Measurements from ENCODE around the gene STIMATE. TPM values are rescaled to one million over a fixed set of nuclear protein-coding genes. Genes with fewer than 3 reads are reported as not detected.

STIMATE gene
- total and polyA plus RNA-seq, 10 of the 15 experiments (the other 5 are each of a cell fraction or from before 2014, with no cell fraction given): 0.24 to 24.1 (median 15.4) TPM

DNA sequence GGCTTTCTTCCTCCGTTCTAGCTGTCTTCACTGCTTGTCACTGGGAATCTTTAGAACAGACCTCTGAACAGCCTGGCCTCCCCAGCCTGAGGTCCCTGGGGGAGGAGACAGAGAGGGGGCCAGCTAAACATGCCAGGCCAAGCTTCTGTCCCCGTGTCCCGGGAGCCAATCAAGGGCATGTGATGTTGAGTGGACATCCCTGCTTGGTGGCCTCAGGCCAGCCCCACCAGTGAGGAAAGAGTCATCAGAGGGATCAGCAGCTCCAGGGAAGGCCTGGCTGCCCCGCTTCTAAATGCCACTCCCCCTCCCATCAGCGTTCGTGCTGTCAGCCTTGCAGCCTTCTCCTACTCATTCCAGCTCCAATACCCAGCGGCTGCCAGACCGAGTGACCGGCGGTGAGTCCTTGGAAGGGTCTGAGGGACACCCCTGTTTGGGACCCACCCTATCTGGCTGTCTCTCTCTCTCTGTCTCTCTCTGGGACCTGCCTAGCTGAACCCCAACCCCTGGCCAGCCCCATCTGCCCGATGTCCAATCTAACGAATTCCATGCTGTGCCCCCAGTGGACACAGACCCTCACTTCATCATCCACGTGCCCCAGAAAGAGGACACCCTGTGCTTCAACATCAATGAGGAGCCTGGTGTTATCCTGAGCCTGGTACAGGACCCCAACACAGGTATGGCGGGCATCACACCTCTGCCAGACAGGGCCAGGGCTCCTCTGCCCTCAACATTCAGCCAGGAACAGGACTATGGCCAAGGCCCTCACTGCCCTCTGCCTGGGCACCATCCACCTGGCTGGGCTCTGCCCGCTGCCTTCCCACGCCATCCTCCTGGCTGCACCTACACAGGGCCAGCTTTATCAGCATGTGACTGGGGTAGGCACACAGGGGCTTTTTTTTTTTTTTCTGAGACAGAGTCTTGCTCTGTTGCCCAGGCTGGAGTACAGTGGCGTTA is 109.4 kb downstream of the STIMATE start:
- Histone ChIP-seq H3K27ac (ENCODE audit: control insufficient read depth, insufficient read depth) (no peak overlapping the region), H3K27me3 (replicated peaks in 1 of 2; ENCODE audit: control insufficient read depth in 2 of 2, insufficient read depth in 2 of 2, low read length in 1 of 2) (no peaks in the 10 kb centered on the region; a peak in 1 of 4 replicates), H2AFZ (ENCODE audit: control insufficient read depth, low read depth, low read length) (no peak overlapping the region), H3K36me3 (ENCODE audit: control insufficient read depth in 2 of 2, insufficient read depth in 2 of 2, low read length in 1 of 2) (no peaks in the 10 kb centered on the region), H3K9me3 (replicated peaks; ENCODE audit: control insufficient read depth, insufficient read depth, low read length) (no peaks in the 10 kb centered on the region), H3K4me3 (no peak overlapping the region), H4K20me1 (ENCODE audit: control insufficient read depth, insufficient read depth) (no peaks in the 10 kb centered on the region), H3K4me1 (ENCODE audit: control insufficient read depth, insufficient read depth, low read length) (no peaks in the 10 kb centered on the region), H3K9ac (ENCODE audit: control insufficient read depth, insufficient read depth, low read length) (no peak overlapping the region), H3K4me2 (ENCODE audit: control insufficient read depth, insufficient read depth) (no peak overlapping the region), H3K79me2 (ENCODE audit: control insufficient read depth, insufficient read depth, low read length) (no peaks in the 10 kb centered on the region)
- DNase-seq (ENCODE audit: low read depth, low spot score): no peak
- SMC1A ChIA-PET (ENCODE audit: uncharacterized antibody, unreplicated experiment): no interaction called here
- intact Hi-C loops (cut with micrococcal nuclease; ENCODE audit: unreplicated experiment) (no loop called here), in situ Hi-C loops (cut with MboI) (no loop called here)
- no peak for FAIRE-seq
- ATAC-seq: no peak; the same call in 2 of the 3 replicates
- no TSS peak for BruUV-seq (replicated peaks)
- CTCF ChIA-PET: interaction anchor here (1.1 kb wide), 1 partner anchor 33 kb away, joined by 3 read pairs; no protein-coding TSS in a partner anchor
- WGBS (ENCODE audit: insufficient coverage, insufficient replicate concordance, low lambda C conversion rate, missing lambda C conversion rate): 55% methylated on average over 17 of the region's 17 CpGs
- RAD21 ChIA-PET (ENCODE audit: unreplicated experiment): no interaction called here
- TF ChIP-seq SREBF2 (IDR thresholded peaks at IDR 0.05; ENCODE audit: low read length): no peak
- TF ChIP-seq IRF4 (IDR thresholded peaks at IDR 0.05; ENCODE audit: low read depth, low read length): no peak
- POLR2A ChIA-PET: interaction anchor here (0.7 kb wide), 1 partner anchor 82 kb away, joined by 4 read pairs; the partner anchor contains the start of gene SPCS1

DNA sequence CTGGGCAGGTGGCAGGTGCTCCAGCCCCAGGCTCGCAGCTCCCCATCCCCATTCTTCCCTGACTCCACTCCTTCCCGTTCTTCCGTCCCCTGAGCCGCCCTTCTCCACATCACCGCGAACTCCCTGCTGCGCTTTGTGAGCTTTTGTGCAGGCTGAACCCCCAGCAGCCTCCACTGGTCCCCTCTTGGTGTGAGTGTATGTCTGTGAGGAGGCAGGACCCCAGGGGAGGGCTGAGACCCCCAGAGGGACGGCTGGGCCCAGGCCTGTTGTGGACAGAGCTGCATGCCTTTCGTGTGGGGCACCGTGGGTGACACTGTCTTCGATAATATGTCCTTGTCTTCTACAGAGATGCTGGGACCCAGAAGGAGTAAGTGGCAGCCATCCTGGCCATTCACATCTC is 110.1 kb downstream of the STIMATE start:
- Histone ChIP-seq H4K20me1 (ENCODE audit: control insufficient read depth, insufficient read depth) (no peaks in the 10 kb centered on the region), H3K4me2 (ENCODE audit: control insufficient read depth, insufficient read depth) (no peak overlapping the region), H3K79me2 (ENCODE audit: control insufficient read depth, insufficient read depth, low read length) (no peaks in the 10 kb centered on the region), H2AFZ (ENCODE audit: control insufficient read depth, low read depth, low read length) (no peak overlapping the region), H3K9me3 (replicated peaks; ENCODE audit: control insufficient read depth, insufficient read depth, low read length) (no peaks in the 10 kb centered on the region), H3K36me3 (ENCODE audit: control insufficient read depth in 2 of 2, insufficient read depth in 2 of 2, low read length in 1 of 2) (no peaks in the 10 kb centered on the region), H3K4me3 (no peak overlapping the region), H3K9ac (ENCODE audit: control insufficient read depth, insufficient read depth, low read length) (no peak overlapping the region), H3K4me1 (ENCODE audit: control insufficient read depth, insufficient read depth, low read length) (no peaks in the 10 kb centered on the region), H3K27me3 (replicated peaks in 1 of 2; ENCODE audit: control insufficient read depth in 2 of 2, insufficient read depth in 2 of 2, low read length in 1 of 2) (no peaks in the 10 kb centered on the region; a peak in 1 of 4 replicates), H3K27ac (ENCODE audit: control insufficient read depth, insufficient read depth) (no peak overlapping the region)
- intact Hi-C loops (cut with micrococcal nuclease; ENCODE audit: unreplicated experiment) (no loop called here), in situ Hi-C loops (cut with MboI) (no loop called here)
- ChIA-PET POLR2A (no interaction called here), CTCF (interaction anchor here (1.1 kb wide), 1 partner anchor 34 kb away, joined by 3 read pairs; no protein-coding TSS in a partner anchor), SMC1A (ENCODE audit: uncharacterized antibody, unreplicated experiment) (no interaction called here), RAD21 (ENCODE audit: unreplicated experiment) (no interaction called here)
- 63% methylated on average over 11 of the region's 11 CpGs for WGBS (ENCODE audit: insufficient coverage, insufficient replicate concordance, low lambda C conversion rate, missing lambda C conversion rate)
- no TSS peak for BruUV-seq (replicated peaks)
- DNase-seq (ENCODE audit: low read depth, low spot score): no peak
- no peak for FAIRE-seq
- ATAC-seq: no peak
- TF ChIP-seq CHD1 (IDR thresholded peaks at IDR 0.05; ENCODE audit: low read depth, low read length) (no peak), TCF7 (IDR thresholded peaks at IDR 0.05; ENCODE audit: borderline replicate concordance) (no peak), YBX1 (IDR thresholded peaks at IDR 0.05) (no peak), POLR2AphosphoS2 (IDR thresholded peaks at IDR 0.05; ENCODE audit: low read depth, low read length) (no peak), BACH1 (IDR thresholded peaks at IDR 0.05; ENCODE audit: borderline replicate concordance) (no peak), EGR1 (IDR thresholded peaks at IDR 0.05; ENCODE audit: borderline replicate concordance in 1 of 2, low read depth in 2 of 2, low read length in 2 of 2) (no peak), NFYB (IDR thresholded peaks at IDR 0.05; ENCODE audit: insufficient read depth, low read depth, low read length) (no peak)
- TF ChIP-seq, protein P1, sequence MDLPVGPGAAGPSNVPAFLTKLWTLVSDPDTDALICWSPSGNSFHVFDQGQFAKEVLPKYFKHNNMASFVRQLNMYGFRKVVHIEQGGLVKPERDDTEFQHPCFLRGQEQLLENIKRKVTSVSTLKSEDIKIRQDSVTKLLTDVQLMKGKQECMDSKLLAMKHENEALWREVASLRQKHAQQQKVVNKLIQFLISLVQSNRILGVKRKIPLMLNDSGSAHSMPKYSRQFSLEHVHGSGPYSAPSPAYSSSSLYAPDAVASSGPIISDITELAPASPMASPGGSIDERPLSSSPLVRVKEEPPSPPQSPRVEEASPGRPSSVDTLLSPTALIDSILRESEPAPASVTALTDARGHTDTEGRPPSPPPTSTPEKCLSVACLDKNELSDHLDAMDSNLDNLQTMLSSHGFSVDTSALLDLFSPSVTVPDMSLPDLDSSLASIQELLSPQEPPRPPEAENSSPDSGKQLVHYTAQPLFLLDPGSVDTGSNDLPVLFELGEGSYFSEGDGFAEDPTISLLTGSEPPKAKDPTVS (IDR thresholded peaks at IDR 0.05; ENCODE audit: low read depth, low read length): no peak
- TF ChIP-seq, protein P2, sequence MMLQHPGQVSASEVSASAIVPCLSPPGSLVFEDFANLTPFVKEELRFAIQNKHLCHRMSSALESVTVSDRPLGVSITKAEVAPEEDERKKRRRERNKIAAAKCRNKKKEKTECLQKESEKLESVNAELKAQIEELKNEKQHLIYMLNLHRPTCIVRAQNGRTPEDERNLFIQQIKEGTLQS (IDR thresholded peaks at IDR 0.05; ENCODE audit: borderline replicate concordance, extremely low read depth, low read depth, low read length): no peak
- TF ChIP-seq, protein P3, sequence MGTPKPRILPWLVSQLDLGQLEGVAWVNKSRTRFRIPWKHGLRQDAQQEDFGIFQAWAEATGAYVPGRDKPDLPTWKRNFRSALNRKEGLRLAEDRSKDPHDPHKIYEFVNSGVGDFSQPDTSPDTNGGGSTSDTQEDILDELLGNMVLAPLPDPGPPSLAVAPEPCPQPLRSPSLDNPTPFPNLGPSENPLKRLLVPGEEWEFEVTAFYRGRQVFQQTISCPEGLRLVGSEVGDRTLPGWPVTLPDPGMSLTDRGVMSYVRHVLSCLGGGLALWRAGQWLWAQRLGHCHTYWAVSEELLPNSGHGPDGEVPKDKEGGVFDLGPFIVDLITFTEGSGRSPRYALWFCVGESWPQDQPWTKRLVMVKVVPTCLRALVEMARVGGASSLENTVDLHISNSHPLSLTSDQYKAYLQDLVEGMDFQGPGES (IDR thresholded peaks at IDR 0.05): no peak

Measured in GM12878 (cell line).